OCI-LY7 (cell line): Measurements from ENCODE around the gene CEP70. TPM values are rescaled to one million over a fixed set of nuclear protein-coding genes. Genes with fewer than 3 reads are reported as not detected.
"Not testable (repeated sequence)": the region's sequence is repeated elsewhere in the genome, so short reads cannot be mapped to it uniquely, and the experiment has no call there.

ENCODE experiments used
- BruUV-seq: library from RNA; stranded (reverse); fragments of 400-500 nt; replicated peaks from 2 replicates; lab custom pipeline; 2021; lab: Mats Ljungman, UMichigan
- CTCF ChIA-PET: fragments of 300-600 bp; sonication (Branson Sonifier 250); formaldehyde crosslinking; loops from one replicate; lab custom pipeline; 2022; ENCODE audit warnings: antibody characterized with exemption; ENCODE audit not compliant: unreplicated experiment; lab: Charles Lee
- POLR2A ChIA-PET: fragments of 300-600 bp; sonication (Branson Sonifier 250); formaldehyde crosslinking; loops from one replicate; lab custom pipeline; 2022; ENCODE audit warnings: antibody characterized with exemption; lab: Charles Lee
- DNase-seq: peaks from one replicate; pipeline ENCODE4 v3.0.0-alpha.2; 2015; ENCODE audit warnings: low spot score
- H2AFZ ChIP-seq: fragments of 200-600 bp; sonication (generic), shearing (Covaris generic); 2 replicates; pipeline ENCODE4 v1.6.1; 2014; ENCODE audit warnings: mild to moderate bottlenecking, antibody characterized with exemption, low read length, moderate library complexity
- H3K27ac ChIP-seq: fragments of 200-600 bp; sonication (generic); 2 replicates; pipeline ENCODE4 v1.5.1; 2014; ENCODE audit warnings: mixed run types, low read depth, mild to moderate bottlenecking, moderate library complexity, low read length, inconsistent platforms; ENCODE audit not compliant: poor library complexity, severe bottlenecking
- H3K36me3 ChIP-seq: fragments of 200-600 bp; sonication (generic); 2 replicates; pipeline ENCODE4 v1.6.1; 2014; ENCODE audit warnings: mild to moderate bottlenecking, antibody characterized with exemption, low read length, moderate library complexity, mixed read lengths; ENCODE audit not compliant: insufficient read depth
- H3K4me1 ChIP-seq: fragments of 200-600 bp; sonication (generic); 2 replicates; pipeline ENCODE4 v1.5.1; 2014; ENCODE audit warnings: mild to moderate bottlenecking, low read length; ENCODE audit not compliant: insufficient read depth, poor library complexity, severe bottlenecking
- H3K4me2 ChIP-seq: fragments of 200-600 bp; sonication (generic); 2 replicates; pipeline ENCODE4 v1.6.1; 2014; ENCODE audit warnings: mild to moderate bottlenecking, low read length
- H3K4me3 ChIP-seq: fragments of 200-600 bp; sonication (generic); 2 replicates; pipeline ENCODE4 v1.5.1; 2014; ENCODE audit warnings: mild to moderate bottlenecking, low read depth, low read length; ENCODE audit not compliant: poor library complexity, severe bottlenecking
- H3K79me2 ChIP-seq: fragments of 200-600 bp; sonication (generic); 2 replicates; pipeline ENCODE4 v1.6.1; 2016; ENCODE audit warnings: low read depth, mild to moderate bottlenecking, low read length, moderate library complexity, mixed read lengths; ENCODE audit not compliant: insufficient read depth
- H3K9me2 ChIP-seq: fragments of 200-600 bp; sonication (generic); 2 replicates; pipeline ENCODE4 v1.6.1; 2016; ENCODE audit warnings: mild to moderate bottlenecking, low read length, mixed read lengths; ENCODE audit not compliant: insufficient read depth
- H3K9me3 ChIP-seq: fragments of 200-600 bp; sonication (generic); 2 replicates; pipeline ENCODE4 v1.6.1; 2014; ENCODE audit warnings: mild to moderate bottlenecking, mixed run types, low read length, mixed read lengths
- H4K20me1 ChIP-seq: fragments of 200-600 bp; sonication (generic); 2 replicates; pipeline ENCODE4 v1.6.1; 2014; ENCODE audit warnings: mild to moderate bottlenecking, antibody characterized with exemption, low read length, moderate library complexity, mixed read lengths; ENCODE audit not compliant: insufficient read depth
- EZH2phosphoT487 ChIP-seq: fragments of 200-600 bp; sonication (generic); IDR thresholded peaks from 2 replicates; pipeline ENCODE4 v1.6.1; 2018; ENCODE audit warnings: low read depth, borderline replicate concordance, mild to moderate bottlenecking, mixed run types, antibody characterized with exemption, low read length, moderate library complexity, mixed read lengths
- intact Hi-C: fragments of 100-400 bp; cut with micrococcal nuclease; formaldehyde crosslinking; loops from one replicate; pipeline ENCODE4 v1.10.0; 2022; ENCODE audit not compliant: unreplicated experiment
- total RNA-seq, 2 experiments: library from RNA; depleted of rRNA in 1 of 2; stranded (reverse); fragments of >200 nt in 1 of 2; shearing (Covaris generic) in 1 of 2; gene quantifications; 2 replicates each; pipeline ENCODE4 v1.2.3, GENCODE V29; 2014 to 2022
- TF ChIP-seq, protein P1 (sequence below): fragments of 200-600 bp; sonication (generic); conservative IDR thresholded peaks from 2 replicates; pipeline ENCODE4 v1.5.1; 2014; ENCODE audit warnings: mild to moderate bottlenecking, antibody characterized with exemption, low read length, moderate library complexity, mixed read lengths

CEP70 gene
- total RNA-seq, 2 experiments from 2014 or later: 29.2 to 32.3 TPM

DNA sequence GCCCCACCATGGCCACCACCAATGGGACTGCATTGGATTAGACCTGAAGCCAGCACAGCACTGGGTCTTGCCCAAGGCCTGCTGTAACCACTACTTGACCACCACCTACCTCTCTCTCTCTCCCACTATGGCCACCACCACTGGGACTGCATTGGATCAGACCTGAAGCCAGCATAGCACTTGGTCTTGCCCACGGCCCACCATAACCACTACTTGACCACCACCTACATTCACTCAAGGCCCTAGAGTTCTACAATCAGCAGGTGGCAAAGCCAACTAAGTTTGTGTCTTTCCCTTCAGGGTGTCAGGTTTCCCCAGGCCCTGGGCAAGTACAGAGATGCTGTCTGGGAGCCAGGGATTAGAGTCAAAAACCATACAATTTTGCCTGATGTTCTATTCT lies 102.1 kb downstream of the CEP70 start:
- no peak overlapping the region for H3K27ac ChIP-seq
- H3K9me3 ChIP-seq: peaks cover 9% of the 10 kb centered on the region; the same call in 1 of the 2 replicates
- H2AFZ ChIP-seq: no peak overlapping the region
- CTCF ChIA-PET: no interaction called here
- TF ChIP-seq EZH2phosphoT487: no peak
- TF ChIP-seq, protein P1, sequence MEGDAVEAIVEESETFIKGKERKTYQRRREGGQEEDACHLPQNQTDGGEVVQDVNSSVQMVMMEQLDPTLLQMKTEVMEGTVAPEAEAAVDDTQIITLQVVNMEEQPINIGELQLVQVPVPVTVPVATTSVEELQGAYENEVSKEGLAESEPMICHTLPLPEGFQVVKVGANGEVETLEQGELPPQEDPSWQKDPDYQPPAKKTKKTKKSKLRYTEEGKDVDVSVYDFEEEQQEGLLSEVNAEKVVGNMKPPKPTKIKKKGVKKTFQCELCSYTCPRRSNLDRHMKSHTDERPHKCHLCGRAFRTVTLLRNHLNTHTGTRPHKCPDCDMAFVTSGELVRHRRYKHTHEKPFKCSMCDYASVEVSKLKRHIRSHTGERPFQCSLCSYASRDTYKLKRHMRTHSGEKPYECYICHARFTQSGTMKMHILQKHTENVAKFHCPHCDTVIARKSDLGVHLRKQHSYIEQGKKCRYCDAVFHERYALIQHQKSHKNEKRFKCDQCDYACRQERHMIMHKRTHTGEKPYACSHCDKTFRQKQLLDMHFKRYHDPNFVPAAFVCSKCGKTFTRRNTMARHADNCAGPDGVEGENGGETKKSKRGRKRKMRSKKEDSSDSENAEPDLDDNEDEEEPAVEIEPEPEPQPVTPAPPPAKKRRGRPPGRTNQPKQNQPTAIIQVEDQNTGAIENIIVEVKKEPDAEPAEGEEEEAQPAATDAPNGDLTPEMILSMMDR: no peak
- no TSS peak for BruUV-seq
- no peak overlapping the region for H3K4me2 ChIP-seq
- H3K4me3 ChIP-seq: no peak overlapping the region
- no peaks in the 10 kb centered on the region for H3K4me1 ChIP-seq
- H3K9me2 ChIP-seq: no peaks in the 10 kb centered on the region
- H3K79me2 ChIP-seq: no peaks in the 10 kb centered on the region
- 0 out of 2 replicates have a peak, but pooled peaks cover 3% of the 10 kb centered on the region for H3K36me3 ChIP-seq
- no peaks in the 10 kb centered on the region for H4K20me1 ChIP-seq
- intact Hi-C loops: no loop called here
- POLR2A ChIA-PET: no interaction called here
- no peak for DNase-seq

DNA sequence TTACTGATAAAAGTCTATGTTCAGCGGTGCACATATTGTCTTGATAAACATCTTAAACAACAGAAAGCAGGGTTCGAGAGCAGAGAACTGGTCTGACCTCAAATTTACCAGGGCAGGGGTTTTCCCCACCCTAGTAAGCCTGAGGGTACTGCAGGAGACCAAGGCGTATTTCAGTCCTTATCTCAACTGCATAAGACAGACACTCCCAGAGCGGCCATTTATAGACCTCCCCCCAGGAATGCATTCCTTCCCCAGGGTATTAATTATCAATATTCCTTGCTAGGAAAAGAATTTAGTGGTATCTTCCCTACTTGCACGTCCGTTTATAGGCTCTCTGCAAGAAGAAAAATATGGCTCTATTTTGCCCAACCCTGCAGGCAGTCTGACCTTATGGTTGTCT lies 107.5 kb downstream of the CEP70 start:
- H3K36me3 ChIP-seq, DNase-seq, H3K4me2 ChIP-seq, H3K27ac ChIP-seq, H3K4me1 ChIP-seq, H3K4me3 ChIP-seq, H4K20me1 ChIP-seq, H2AFZ ChIP-seq, CTCF ChIA-PET, POLR2A ChIA-PET, H3K9me2 ChIP-seq, H3K79me2 ChIP-seq, intact Hi-C loops, BruUV-seq: not testable (repeated sequence)
- peaks cover 15% of the 10 kb centered on the region; the same call in 1 of the 2 replicates for H3K9me3 ChIP-seq

DNA sequence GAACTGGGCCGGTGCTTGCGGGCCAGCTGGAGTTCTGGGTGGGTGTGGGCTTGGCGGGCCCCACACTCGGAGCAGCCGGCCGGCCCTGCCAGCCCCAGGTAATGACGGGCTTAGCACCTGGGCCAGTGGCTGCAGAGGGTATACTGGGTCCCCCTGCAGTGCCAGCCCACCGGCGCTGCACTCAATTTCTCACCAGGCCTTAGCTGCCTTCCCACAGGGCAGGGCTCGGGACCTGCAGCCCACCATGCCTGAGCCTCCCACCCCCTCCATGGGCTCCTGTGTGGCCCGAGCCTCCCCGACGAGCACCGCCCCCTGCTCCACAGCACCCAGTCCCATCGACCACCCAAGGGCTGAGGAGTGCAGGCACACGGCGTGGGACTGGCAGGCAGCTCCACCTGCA lies 109.4 kb downstream of the CEP70 start:
- H3K36me3 ChIP-seq, CTCF ChIA-PET, H4K20me1 ChIP-seq, H3K4me2 ChIP-seq, H3K79me2 ChIP-seq, H3K9me2 ChIP-seq, H3K4me3 ChIP-seq, H3K27ac ChIP-seq, DNase-seq, H3K4me1 ChIP-seq, POLR2A ChIA-PET, H2AFZ ChIP-seq, intact Hi-C loops, BruUV-seq: not testable (repeated sequence)
- H3K9me3 ChIP-seq: peaks cover 15% of the 10 kb centered on the region; the same call in 1 of the 2 replicates
